Natural killer cell treated with Interleukin-12 subunit alpha and Interleukin-12 subunit beta and Interleukin-15 and Interleukin-18, amount 100 ng/mL, for 72 hours (primary cell): Measurements from ENCODE around the gene AMBRA1. TPM values are rescaled to one million over a fixed set of nuclear protein-coding genes. Genes with fewer than 3 reads are reported as not detected.

ENCODE experiments used
- ATAC-seq, 2 donors: fragments of 150-1000 bp; cut with Tn5 transposase in 1 of 2; sonication (Bioruptor Pico), chemical (Tn5 transposase) in 1 of 2; 2 replicates each; pipeline ENCODE4 v1.10.0; 2021
- DNase-seq: peaks from one replicate; pipeline ENCODE4 v3.0.0; 2022; ENCODE audit warnings: low spot score
- H3K27ac Mint-ChIP-seq, 2 donors: 1 replicate in 1 of 2; 2 replicates in 1 of 2; pipeline ENCODE4 v1.8.0; 2022; ENCODE audit warnings: mixed read lengths in 2 of 2, mild to moderate bottlenecking in 1 of 2, moderate library complexity in 1 of 2
- H3K27me3 Mint-ChIP-seq, 2 donors: 1 replicate in 1 of 2; 2 replicates in 1 of 2; pipeline ENCODE4 v1.8.0; 2022; ENCODE audit warnings: mixed read lengths in 2 of 2
- H3K36me3 Mint-ChIP-seq: one replicate; pipeline ENCODE4 v1.8.0; 2022; ENCODE audit warnings: mixed read lengths
- H3K4me1 Mint-ChIP-seq, 2 donors: 1 replicate in 1 of 2; 2 replicates in 1 of 2; pipeline ENCODE4 v1.8.0; 2022; ENCODE audit warnings: low read depth in 2 of 2, mixed read lengths in 2 of 2, mild to moderate bottlenecking in 1 of 2
- H3K4me3 Mint-ChIP-seq: one replicate; pipeline ENCODE4 v1.8.0; 2022; ENCODE audit warnings: mixed read lengths
- H3K9me3 Mint-ChIP-seq: 2 replicates; pipeline ENCODE4 v1.8.0; 2022; ENCODE audit warnings: mixed read lengths
- total RNA-seq, 2 donors: library from RNA; stranded (reverse); gene quantifications; one replicate each; pipeline ENCODE4 v1.2.3, GENCODE V29; 2022

AMBRA1 gene
- total RNA-seq, 2 donors from 2014 or later, result 50.7 to 72.4 TPM

- DNase-seq (no peak), ATAC-seq (no peak)
- no peaks in the 10 kb centered on the region for H3K27me3 Mint-ChIP-seq
- H3K36me3 Mint-ChIP-seq, result no peaks in the 10 kb centered on the region
- H3K4me1 Mint-ChIP-seq, result peaks cover 24 to 30% of the 10 kb centered on the region in 2 donors
- H3K4me3 Mint-ChIP-seq, result no peak overlapping the region
- no peaks in the 10 kb centered on the region for H3K9me3 Mint-ChIP-seq
- H3K27ac Mint-ChIP-seq, result no peak overlapping the region
Observed at GRCh38 chr11:46366661-46367161, 227.1 kb downstream of the AMBRA1 start.

- H3K4me3 Mint-ChIP-seq, result no peak overlapping the region
- H3K9me3 Mint-ChIP-seq, result no peaks in the 10 kb centered on the region
- no peaks in the 10 kb centered on the region for H3K27me3 Mint-ChIP-seq
- H3K4me1 Mint-ChIP-seq, result peaks cover 25 to 35% of the 10 kb centered on the region in 2 donors
- no peak overlapping the region for H3K27ac Mint-ChIP-seq
- ATAC-seq (no peak), DNase-seq (no peak)
- H3K36me3 Mint-ChIP-seq, result no peaks in the 10 kb centered on the region
Observed at GRCh38 chr11:46366260-46366659, 227.6 kb downstream of the AMBRA1 start.

- H3K4me3 Mint-ChIP-seq, result no peak overlapping the region
- ATAC-seq (no peak), DNase-seq (no peak)
- H3K27ac Mint-ChIP-seq, result peak overlapping the region; percentile 44 to 95
- no peaks in the 10 kb centered on the region for H3K27me3 Mint-ChIP-seq
- H3K4me1 Mint-ChIP-seq, result peaks cover 33 to 44% of the 10 kb centered on the region in 2 donors
- no peaks in the 10 kb centered on the region for H3K9me3 Mint-ChIP-seq
- H3K36me3 Mint-ChIP-seq, result no peaks in the 10 kb centered on the region
Observed at GRCh38 chr11:46364791-46365190, 229.0 kb downstream of the AMBRA1 start.

- peaks cover 33 to 42% of the 10 kb centered on the region in 2 donors for H3K4me1 Mint-ChIP-seq
- DNase-seq, result no peak
- peak overlapping the region; percentile 44 to 95 for H3K27ac Mint-ChIP-seq
- no peak for ATAC-seq
- no peaks in the 10 kb centered on the region for H3K36me3 Mint-ChIP-seq
- H3K27me3 Mint-ChIP-seq, result no peaks in the 10 kb centered on the region
- no peaks in the 10 kb centered on the region for H3K9me3 Mint-ChIP-seq
- H3K4me3 Mint-ChIP-seq, result no peak overlapping the region
Observed at GRCh38 chr11:46364056-46364455, 229.8 kb downstream of the AMBRA1 start.

DNA sequence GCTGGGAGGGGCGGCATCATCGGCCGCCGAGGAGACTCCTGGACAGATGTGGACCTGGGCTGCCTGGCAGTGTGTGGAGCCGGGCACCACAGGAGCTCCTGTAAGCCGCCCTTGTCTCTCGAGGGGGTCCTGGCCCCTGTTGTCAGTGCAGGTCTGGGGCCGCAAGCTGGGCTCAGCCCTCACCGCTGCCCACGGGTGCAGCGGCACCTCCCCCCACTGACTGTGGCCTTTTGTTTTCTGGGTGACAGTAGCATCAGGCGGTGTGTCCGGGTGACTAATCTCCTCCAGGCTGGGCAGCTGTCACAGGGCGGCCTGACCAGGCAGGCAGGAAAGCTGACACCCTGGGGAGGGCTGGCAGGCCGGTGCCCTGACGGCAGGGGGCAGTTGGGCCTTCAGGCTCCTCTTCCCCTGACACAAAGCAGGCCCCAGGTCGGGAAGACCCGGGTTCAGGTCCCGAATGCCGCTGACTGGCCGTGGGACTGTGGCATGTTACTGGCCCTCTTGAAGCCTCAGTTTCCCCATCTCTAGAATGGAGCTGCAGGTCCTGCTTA lies 230.3 kb downstream of the AMBRA1 start:
- DNase-seq (no peak), ATAC-seq (peak; percentile 31 to 43)
- Mint-ChIP-seq H3K9me3 (no peaks in the 10 kb centered on the region), H3K4me1 (peaks cover 33 to 42% of the 10 kb centered on the region in 2 donors), H3K27ac (peak overlapping the region; percentile 95 to 97), H3K4me3 (peak overlapping the region; percentile 87), H3K36me3 (no peaks in the 10 kb centered on the region), H3K27me3 (no peaks in the 10 kb centered on the region)

DNA sequence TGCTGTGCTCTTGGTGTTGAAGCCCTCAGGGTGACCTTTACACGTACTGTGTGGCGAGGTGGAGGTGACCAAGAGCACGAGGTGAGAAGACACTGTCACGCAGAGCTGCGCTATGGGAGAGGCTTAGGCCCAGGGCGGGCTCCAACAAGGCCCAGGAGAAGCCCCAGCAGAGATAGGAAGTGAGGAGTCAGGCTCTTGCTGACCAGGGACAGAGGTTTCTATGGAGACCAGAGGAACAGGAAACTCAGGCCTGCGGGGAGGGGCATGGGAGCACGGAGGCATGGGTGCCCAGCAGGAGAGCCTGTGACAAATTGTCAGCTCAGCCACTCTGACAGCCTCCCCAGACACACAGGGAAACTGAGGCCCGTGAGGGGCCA lies 230.8 kb downstream of the AMBRA1 start:
- H3K4me3 Mint-ChIP-seq, result peak overlapping the region; percentile 87
- H3K4me1 Mint-ChIP-seq, result peaks cover 31 to 43% of the 10 kb centered on the region in 2 donors
- peak; percentile 74 for DNase-seq
- no peaks in the 10 kb centered on the region for H3K36me3 Mint-ChIP-seq
- ATAC-seq, result peak; percentile 65 to 70
- H3K27me3 Mint-ChIP-seq, result no peaks in the 10 kb centered on the region
- peak overlapping the region; percentile 95 to 97 for H3K27ac Mint-ChIP-seq
- no peaks in the 10 kb centered on the region for H3K9me3 Mint-ChIP-seq

DNA sequence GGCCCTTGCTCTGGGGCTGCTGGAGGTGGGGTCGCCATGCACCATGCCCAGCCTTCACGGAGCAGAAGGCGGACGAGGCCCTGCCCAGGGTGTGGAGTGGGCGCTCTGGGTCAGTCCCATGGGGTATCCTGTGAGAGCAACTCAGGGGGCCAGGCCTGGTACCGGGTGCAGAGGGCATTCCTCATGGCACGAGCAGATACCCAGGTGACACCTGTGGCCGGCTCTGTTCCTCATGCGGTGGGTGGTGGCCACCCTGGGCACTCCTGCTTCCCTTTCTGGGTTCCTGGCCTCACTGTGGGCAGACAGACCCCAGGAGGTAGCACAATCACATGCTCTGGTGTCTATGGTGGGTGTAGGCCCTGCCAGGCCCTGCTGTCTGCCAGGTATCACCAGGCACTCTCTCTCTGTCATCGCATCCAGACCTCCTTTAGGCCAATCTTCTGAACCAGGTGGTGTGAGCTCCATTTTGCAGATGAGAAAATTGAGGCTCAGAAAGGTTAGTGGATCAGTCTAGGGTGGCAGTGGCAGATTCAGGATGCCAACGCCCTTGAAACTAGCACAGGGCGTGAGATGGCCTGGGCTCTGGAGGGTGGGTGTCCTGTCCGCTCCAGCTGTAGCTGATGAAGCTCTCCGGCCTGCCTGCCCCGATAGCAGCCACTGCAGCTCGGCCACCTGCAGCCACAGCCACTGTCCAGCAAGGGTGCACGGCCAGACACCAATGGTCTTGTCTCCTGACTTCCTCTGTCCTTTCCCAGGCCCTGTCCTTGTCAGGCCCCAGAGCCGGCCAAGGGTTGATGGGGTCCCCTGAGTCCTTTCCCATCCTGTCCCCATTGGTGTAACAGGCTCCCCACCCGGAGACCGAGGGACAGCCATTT lies 231.4 kb downstream of the AMBRA1 start:
- Mint-ChIP-seq H3K27ac (peak overlapping the region; percentile 95 to 97), H3K9me3 (no peaks in the 10 kb centered on the region), H3K36me3 (no peaks in the 10 kb centered on the region), H3K4me1 (peaks cover 37 to 47% of the 10 kb centered on the region in 2 donors), H3K4me3 (peak overlapping the region; percentile 87), H3K27me3 (no peaks in the 10 kb centered on the region)
- no peak for ATAC-seq
- DNase-seq, result no peak

- Mint-ChIP-seq H3K27ac (peak overlapping the region; percentile 95 to 97), H3K4me3 (peak overlapping the region; percentile 87), H3K27me3 (no peaks in the 10 kb centered on the region), H3K4me1 (peaks cover 45 to 51% of the 10 kb centered on the region in 2 donors), H3K9me3 (no peaks in the 10 kb centered on the region), H3K36me3 (no peaks in the 10 kb centered on the region)
- ATAC-seq (peak; percentile 85 to 86), DNase-seq (peak; percentile 80)
Observed at GRCh38 chr11:46361283-46362155, 232.3 kb downstream of the AMBRA1 start.

- H3K27ac Mint-ChIP-seq, result peak overlapping the region; percentile 95 to 97
- DNase-seq (no peak), ATAC-seq (peak; percentile 57 to 67)
Observed at GRCh38 chr11:46360878-46361277, 232.9 kb downstream of the AMBRA1 start.

GRCh38 chr11:46359953-46360352 lies 233.9 kb downstream of the AMBRA1 start:
- H3K27me3 Mint-ChIP-seq, result no peaks in the 10 kb centered on the region
- peak overlapping the region; percentile 87 for H3K4me3 Mint-ChIP-seq
- H3K36me3 Mint-ChIP-seq, result no peaks in the 10 kb centered on the region
- DNase-seq (no peak), ATAC-seq (no peak)
- peaks cover 48 to 56% of the 10 kb centered on the region in 2 donors for H3K4me1 Mint-ChIP-seq
- no peaks in the 10 kb centered on the region for H3K9me3 Mint-ChIP-seq
- peak overlapping the region in 1 of 2 donors; percentile 97 for H3K27ac Mint-ChIP-seq

More at GRCh38 chr11:46360878-46361277, 232.9 kb downstream of the AMBRA1 start:
- Mint-ChIP-seq H3K4me1 (peaks cover 50 to 56% of the 10 kb centered on the region in 2 donors), H3K4me3 (peak overlapping the region; percentile 87), H3K27me3 (no peaks in the 10 kb centered on the region), H3K9me3 (no peaks in the 10 kb centered on the region), H3K36me3 (no peaks in the 10 kb centered on the region)

- H3K9me3 Mint-ChIP-seq, result no peaks in the 10 kb centered on the region
- H3K4me3 Mint-ChIP-seq, result peak overlapping the region; percentile 5
- ATAC-seq (no peak), DNase-seq (no peak)
- no peaks in the 10 kb centered on the region for H3K27me3 Mint-ChIP-seq
- H3K4me1 Mint-ChIP-seq, result peaks cover 53 to 58% of the 10 kb centered on the region in 2 donors
- H3K36me3 Mint-ChIP-seq, result no peaks in the 10 kb centered on the region
- H3K27ac Mint-ChIP-seq, result peak overlapping the region; percentile 74 to 84
Observed at GRCh38 chr11:46357483-46357936, 236.3 kb downstream of the AMBRA1 start.

DNA sequence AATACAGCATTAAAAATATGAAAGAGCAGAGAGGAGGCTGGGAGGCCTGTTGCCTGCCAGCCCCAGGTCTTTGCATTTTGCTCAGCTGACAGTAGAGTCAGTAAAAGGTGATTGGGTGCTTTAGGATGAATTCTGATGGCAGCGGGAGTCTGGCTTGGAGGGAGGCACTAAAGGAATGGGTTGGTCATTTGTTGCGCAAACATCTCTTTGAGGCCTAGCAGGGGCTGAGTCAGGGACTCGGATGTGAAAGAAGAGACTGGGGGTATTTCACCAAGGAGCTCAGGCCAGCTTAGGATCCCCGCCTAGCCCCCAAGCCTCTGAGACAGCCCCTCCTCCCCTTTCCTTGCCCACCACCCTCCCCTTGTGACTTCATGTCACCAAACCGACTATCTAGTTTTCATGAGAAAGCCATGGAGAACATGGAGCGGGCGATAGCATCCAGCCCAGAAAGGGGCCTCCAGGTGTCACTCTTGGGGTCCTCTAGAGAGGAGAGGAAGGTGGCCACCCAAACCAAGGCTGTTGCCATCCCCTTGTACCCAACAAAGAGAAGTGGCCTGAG lies 236.8 kb downstream of the AMBRA1 start:
- peaks cover 50 to 55% of the 10 kb centered on the region in 2 donors for H3K4me1 Mint-ChIP-seq
- ATAC-seq (no peak), DNase-seq (no peak)
- H3K4me3 Mint-ChIP-seq, result peak overlapping the region; percentile 48
- H3K9me3 Mint-ChIP-seq, result no peaks in the 10 kb centered on the region
- H3K27me3 Mint-ChIP-seq, result no peaks in the 10 kb centered on the region
- H3K36me3 Mint-ChIP-seq, result no peaks in the 10 kb centered on the region
- peak overlapping the region; percentile 74 to 84 for H3K27ac Mint-ChIP-seq

DNA sequence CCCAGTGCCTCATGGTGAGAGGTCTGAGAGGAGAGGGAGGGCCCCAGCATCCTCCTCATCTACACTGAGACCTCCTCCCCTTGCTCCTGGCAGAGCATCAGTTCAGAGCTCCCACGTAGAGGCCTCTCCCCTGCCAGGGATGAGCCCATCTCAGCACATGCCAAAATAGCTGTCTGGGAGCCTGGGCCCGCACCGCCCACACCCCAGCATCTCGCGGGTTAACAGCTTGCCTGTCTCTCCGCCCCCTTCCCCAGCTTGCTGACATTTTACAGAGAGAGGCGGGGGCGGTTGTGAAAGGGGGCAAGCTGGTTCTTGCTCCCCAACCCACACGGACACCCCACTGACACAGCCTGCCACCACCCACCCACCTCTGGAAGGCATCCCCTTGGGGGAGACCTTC lies 240.1 kb downstream of the AMBRA1 start:
- peak overlapping the region; percentile 69 for H3K4me3 Mint-ChIP-seq
- peak overlapping the region; percentile 64 to 87 for H3K27ac Mint-ChIP-seq
- peaks cover 62 to 63% of the 10 kb centered on the region in 2 donors for H3K4me1 Mint-ChIP-seq
- H3K36me3 Mint-ChIP-seq, result no peaks in the 10 kb centered on the region
- ATAC-seq (peak in 1 of 2 donors; percentile 29), DNase-seq (no peak)
- no peaks in the 10 kb centered on the region for H3K9me3 Mint-ChIP-seq
- no peaks in the 10 kb centered on the region for H3K27me3 Mint-ChIP-seq
